GM12801 (cell line): ENCODE measurements around the gene PPP3CA.

Source experiments
- CTCF ChIP-seq: IDR thresholded peaks from one replicate; pipeline ENCODE4 v1.5.1; 2011; ENCODE audit warnings: control low read depth; ENCODE audit not compliant: insufficient read length; ENCODE audit errors: extremely low read depth

Gene PPP3CA

GRCh38 chr4:101315041-101315440 is 32.3 kb downstream of the PPP3CA start:
- no peak for TF ChIP-seq CTCF

- no peak for TF ChIP-seq CTCF
These were observed 37.4 kb downstream of the PPP3CA start for GRCh38 chr4:101309925-101310324.

GRCh38 chr4:101307899-101308298 is 39.4 kb downstream of the PPP3CA start:
- no peak for TF ChIP-seq CTCF

- TF ChIP-seq CTCF: no peak
These were observed 40.3 kb downstream of the PPP3CA start for GRCh38 chr4:101306764-101307615.

GRCh38 chr4:101306225-101306624 is 41.1 kb downstream of the PPP3CA start:
- no peak for TF ChIP-seq CTCF

GRCh38 chr4:101304916-101305315 is 42.4 kb downstream of the PPP3CA start:
- no peak for TF ChIP-seq CTCF

- no peak for TF ChIP-seq CTCF
These were observed 47.3 kb downstream of the PPP3CA start for GRCh38 chr4:101299899-101300540.
